ENCODE results near the gene CAPN13.

CAPN13 gene

GRCh38 chr2:30789670-30790210 is 17.5 kb downstream of the CAPN13 start:
- TF ChIP-seq TAF1 (IDR thresholded peaks at IDR 0.05; ENCODE audit: borderline replicate concordance, insufficient read depth, low read length) (no peak), SIN3A (IDR thresholded peaks at IDR 0.05; ENCODE audit: borderline replicate concordance, insufficient read depth, low read length) (no peak), POLR2AphosphoS5 (IDR thresholded peaks at IDR 0.05; ENCODE audit: low read depth, low read length) (no peak), FOXP2 (optimal IDR thresholded peaks at IDR 0.05; ENCODE audit: borderline replicate concordance, extremely low read depth, extremely low read length, insufficient read depth) (no peak), REST (IDR thresholded peaks at IDR 0.05; ENCODE audit: insufficient read depth in 1 of 2, low read depth in 2 of 2, low read length in 2 of 2) (no peak)

- TF ChIP-seq SIN3A (IDR thresholded peaks at IDR 0.05; ENCODE audit: borderline replicate concordance, insufficient read depth, low read length) = no peak
- TF ChIP-seq POLR2AphosphoS5 (IDR thresholded peaks at IDR 0.05; ENCODE audit: low read depth, low read length) = no peak
- TF ChIP-seq REST (IDR thresholded peaks at IDR 0.05; ENCODE audit: insufficient read depth in 1 of 2, low read depth in 2 of 2, low read length in 2 of 2) = no peak
- no peak for TF ChIP-seq TAF1 (IDR thresholded peaks at IDR 0.05; ENCODE audit: borderline replicate concordance, insufficient read depth, low read length)
Observed at GRCh38 chr2:30786923-30787685, 20.1 kb downstream of the CAPN13 start.

GRCh38 chr2:30784682-30785081 is 22.6 kb downstream of the CAPN13 start:
- TF ChIP-seq TAF1 (IDR thresholded peaks at IDR 0.05; ENCODE audit: borderline replicate concordance, insufficient read depth, low read length) (no peak), FOXP2 (optimal IDR thresholded peaks at IDR 0.05; ENCODE audit: borderline replicate concordance, extremely low read depth, extremely low read length, insufficient read depth) (no peak), POLR2AphosphoS5 (IDR thresholded peaks at IDR 0.05; ENCODE audit: low read depth, low read length) (no peak), SIN3A (IDR thresholded peaks at IDR 0.05; ENCODE audit: borderline replicate concordance, insufficient read depth, low read length) (no peak), REST (IDR thresholded peaks at IDR 0.05; ENCODE audit: insufficient read depth in 1 of 2, low read depth in 2 of 2, low read length in 2 of 2) (no peak)

GRCh38 chr2:30781961-30782533 is 25.2 kb downstream of the CAPN13 start:
- TF ChIP-seq POLR2AphosphoS5 (IDR thresholded peaks at IDR 0.05; ENCODE audit: low read depth, low read length) (no peak), TAF1 (IDR thresholded peaks at IDR 0.05; ENCODE audit: borderline replicate concordance, insufficient read depth, low read length) (no peak), SIN3A (IDR thresholded peaks at IDR 0.05; ENCODE audit: borderline replicate concordance, insufficient read depth, low read length) (no peak), REST (IDR thresholded peaks at IDR 0.05; ENCODE audit: insufficient read depth in 1 of 2, low read depth in 2 of 2, low read length in 2 of 2) (no peak), FOXP2 (optimal IDR thresholded peaks at IDR 0.05; ENCODE audit: borderline replicate concordance, extremely low read depth, extremely low read length, insufficient read depth) (no peak)

Data from PFSK-1 (cell line).